ENCODE results near the gene SMARCA2.

DNA sequence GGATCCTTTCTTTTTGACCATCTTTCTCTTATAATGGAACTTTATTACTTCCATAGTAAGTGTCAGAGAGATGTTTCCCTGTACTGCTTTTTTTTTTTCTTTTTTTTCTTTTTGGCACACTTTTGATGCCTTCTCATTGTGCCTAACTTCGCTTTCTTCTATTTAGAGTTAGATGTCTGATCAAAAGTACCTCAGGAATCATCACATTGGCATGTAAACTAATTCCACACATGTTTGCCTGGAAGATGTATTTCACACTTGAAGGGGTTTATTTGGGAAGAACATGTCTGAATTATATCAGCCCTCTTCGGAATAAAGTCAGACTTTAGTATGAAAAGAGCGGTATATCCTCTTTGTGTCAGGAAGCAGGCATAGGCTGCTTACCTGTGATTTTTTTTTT lies 35.1 kb downstream of the SMARCA2 start:
- TF ChIP-seq FOXA1 (IDR thresholded peaks at IDR 0.05) (no peak), SUZ12 (IDR thresholded peaks at IDR 0.05) (no peak), FOXK2 (IDR thresholded peaks at IDR 0.05) (no peak), ELF4 (IDR thresholded peaks at IDR 0.05) (no peak), L3MBTL2 (conservative IDR thresholded peaks at IDR 0.05) (no peak), TARDBP (IDR thresholded peaks at IDR 0.05) (no peak), SP1 (IDR thresholded peaks at IDR 0.05) (no peak), HDGF (IDR thresholded peaks at IDR 0.05; ENCODE audit: borderline replicate concordance) (no peak), ZNF384 (IDR thresholded peaks at IDR 0.05) (no peak), BHLHE40 (IDR thresholded peaks at IDR 0.05; ENCODE audit: borderline replicate concordance) (no peak), NFRKB (IDR thresholded peaks at IDR 0.05) (no peak), LEF1 (IDR thresholded peaks at IDR 0.05; ENCODE audit: borderline replicate concordance) (no peak), FOXM1 (IDR thresholded peaks at IDR 0.05; ENCODE audit: borderline replicate concordance) (no peak)
- TF ChIP-seq, protein P1, sequence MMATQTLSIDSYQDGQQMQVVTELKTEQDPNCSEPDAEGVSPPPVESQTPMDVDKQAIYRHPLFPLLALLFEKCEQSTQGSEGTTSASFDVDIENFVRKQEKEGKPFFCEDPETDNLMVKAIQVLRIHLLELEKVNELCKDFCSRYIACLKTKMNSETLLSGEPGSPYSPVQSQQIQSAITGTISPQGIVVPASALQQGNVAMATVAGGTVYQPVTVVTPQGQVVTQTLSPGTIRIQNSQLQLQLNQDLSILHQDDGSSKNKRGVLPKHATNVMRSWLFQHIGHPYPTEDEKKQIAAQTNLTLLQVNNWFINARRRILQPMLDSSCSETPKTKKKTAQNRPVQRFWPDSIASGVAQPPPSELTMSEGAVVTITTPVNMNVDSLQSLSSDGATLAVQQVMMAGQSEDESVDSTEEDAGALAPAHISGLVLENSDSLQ (IDR thresholded peaks at IDR 0.05), result no peak

All from HEK293T (cell line).